Lung (tissue), 12 donors: ENCODE measurements around the gene PPP1CC. TPM values are rescaled to one million over a fixed set of nuclear protein-coding genes. Genes with fewer than 3 reads are reported as not detected.

Source experiments
- ATAC-seq: fragments of 200-7000 bp; cut with Tn5 transposase; one replicate; pipeline ENCODE4 v1.9.1; 2020; ENCODE audit warnings: moderate number of reproducible peaks; ENCODE audit not compliant: insufficient read depth, low FRiP score
- DNase-seq, 3 donors: peaks; one replicate each; pipeline ENCODE4 v3.0.0-alpha.2; 2013 to 2017
- H3K27ac ChIP-seq, 2 donors: one replicate each; pipeline ENCODE4 v1.5.1; 2013; ENCODE audit warnings: mild to moderate bottlenecking in 2 of 2, moderate library complexity in 2 of 2, control low read depth in 1 of 2, inconsistent platforms in 1 of 2, low read depth in 1 of 2, low read length in 1 of 2
- H3K27me3 ChIP-seq, 3 donors: one replicate each; pipeline ENCODE4 v1.5.1; 2013; ENCODE audit warnings: low read length in 2 of 3; ENCODE audit not compliant: control insufficient read depth in 3 of 3, insufficient read depth in 3 of 3
- H3K36me3 ChIP-seq, 4 donors: one replicate each; pipeline ENCODE4 v1.5.1; 2013; ENCODE audit warnings: low read length in 4 of 4, mild to moderate bottlenecking in 1 of 4, moderate library complexity in 1 of 4; ENCODE audit not compliant: control insufficient read depth in 4 of 4, insufficient read depth in 4 of 4
- H3K4me1 ChIP-seq, 5 donors: one replicate each; pipeline ENCODE4 v1.5.1; 2013; ENCODE audit warnings: low read length in 5 of 5, mild to moderate bottlenecking in 2 of 5, moderate library complexity in 1 of 5; ENCODE audit not compliant: control insufficient read depth in 5 of 5, insufficient read depth in 5 of 5
- H3K4me3 ChIP-seq: one replicate; pipeline ENCODE4 v1.5.1; 2013; ENCODE audit warnings: mild to moderate bottlenecking, control low read depth, moderate library complexity
- H3K9ac ChIP-seq, 2 donors: one replicate each; pipeline ENCODE4 v1.5.1; 2013; ENCODE audit warnings: low read length in 2 of 2, control low read depth in 1 of 2; ENCODE audit not compliant: insufficient read depth in 1 of 2
- H3K9me3 ChIP-seq, 4 donors: one replicate each; pipeline ENCODE4 v1.5.1; 2013; ENCODE audit warnings: low read length in 3 of 4, mild to moderate bottlenecking in 1 of 4, moderate library complexity in 1 of 4; ENCODE audit not compliant: control insufficient read depth in 4 of 4, insufficient read depth in 3 of 4
- WGBS, 2 donors: extraction: QIAGEN DNeasy Blood & Tissue Kit; methylation state at CpG; one replicate each; pipeline ENCODE4 v1.1.7; 2013; 5-methylcytosine and 5-hydroxymethylcytosine counted together
- polyA plus RNA-seq, 2 donors: library from polyadenylated mRNA; stranded (reverse); fragments of 200-250 nt; gene quantifications; one replicate each; pipeline ENCODE4 v1.2.1, GENCODE V29; 2013
- total RNA-seq, 2 donors: library from RNA; depleted of rRNA in 1 of 2; stranded (reverse); fragments of >200 nt in 1 of 2; gene quantifications; one replicate each; pipeline ENCODE4 v1.2.1, GENCODE V29; 2014 to 2021
- TF ChIP-seq, protein P1 (sequence below): IDR thresholded peaks from 2 replicates; pipeline ENCODE4 v1.5.1; 2012; ENCODE audit warnings: mild to moderate bottlenecking; ENCODE audit errors: control extremely low read depth, extremely low read depth
- donor health status: control.
- donor health status: control.
- donor health status: Bipolar disorder and iron deficiency.
- donor health status: healthy.
- donor health status: DM: yes; HTN: yes; CAD: no.

The PPP1CC gene
- total and polyA plus RNA-seq, 4 donors: 56.2 to 124 (median 72.3) TPM

DNA sequence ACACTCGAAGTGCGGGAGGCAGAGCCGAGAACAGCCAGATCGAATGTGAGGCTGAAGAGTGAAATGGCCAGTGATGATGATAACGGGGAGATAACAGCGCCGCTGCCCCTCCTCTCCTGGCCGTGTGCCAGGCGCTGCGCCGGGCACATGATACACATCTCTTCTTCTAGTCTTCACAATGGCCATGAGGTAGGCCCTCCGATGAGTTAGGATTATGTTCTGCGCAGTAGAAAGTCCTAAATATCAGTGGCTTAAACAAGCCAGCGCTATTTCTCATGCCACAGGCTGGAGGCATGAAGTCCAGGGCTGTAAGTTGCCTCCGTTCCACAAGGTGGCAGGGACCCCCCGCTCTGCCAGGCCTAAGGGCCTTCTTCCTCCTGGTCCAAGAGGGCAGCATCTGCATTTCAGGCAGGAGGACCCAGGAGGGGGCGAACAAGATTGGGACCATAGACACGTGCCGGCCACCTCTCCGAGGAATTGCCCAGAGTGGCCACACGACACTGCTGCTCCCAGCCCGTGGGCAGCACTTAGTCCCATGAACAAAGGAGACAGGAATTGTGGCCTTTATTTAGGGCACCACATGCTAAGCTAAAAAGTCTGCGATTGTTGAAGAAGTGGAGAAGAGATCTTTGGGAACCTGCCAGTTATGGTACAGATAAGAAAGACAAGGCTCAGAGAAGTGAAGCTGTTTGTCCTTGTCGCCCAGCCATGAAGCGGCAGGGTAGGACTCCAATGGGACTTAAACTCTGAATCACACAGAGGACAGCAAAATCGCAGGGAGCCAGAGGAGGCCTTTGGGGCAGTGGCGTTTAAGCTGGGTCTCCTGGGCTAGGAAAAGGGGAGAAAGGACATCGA, 42.9 kb downstream of the PPP1CC start:
- TF ChIP-seq, protein P1, sequence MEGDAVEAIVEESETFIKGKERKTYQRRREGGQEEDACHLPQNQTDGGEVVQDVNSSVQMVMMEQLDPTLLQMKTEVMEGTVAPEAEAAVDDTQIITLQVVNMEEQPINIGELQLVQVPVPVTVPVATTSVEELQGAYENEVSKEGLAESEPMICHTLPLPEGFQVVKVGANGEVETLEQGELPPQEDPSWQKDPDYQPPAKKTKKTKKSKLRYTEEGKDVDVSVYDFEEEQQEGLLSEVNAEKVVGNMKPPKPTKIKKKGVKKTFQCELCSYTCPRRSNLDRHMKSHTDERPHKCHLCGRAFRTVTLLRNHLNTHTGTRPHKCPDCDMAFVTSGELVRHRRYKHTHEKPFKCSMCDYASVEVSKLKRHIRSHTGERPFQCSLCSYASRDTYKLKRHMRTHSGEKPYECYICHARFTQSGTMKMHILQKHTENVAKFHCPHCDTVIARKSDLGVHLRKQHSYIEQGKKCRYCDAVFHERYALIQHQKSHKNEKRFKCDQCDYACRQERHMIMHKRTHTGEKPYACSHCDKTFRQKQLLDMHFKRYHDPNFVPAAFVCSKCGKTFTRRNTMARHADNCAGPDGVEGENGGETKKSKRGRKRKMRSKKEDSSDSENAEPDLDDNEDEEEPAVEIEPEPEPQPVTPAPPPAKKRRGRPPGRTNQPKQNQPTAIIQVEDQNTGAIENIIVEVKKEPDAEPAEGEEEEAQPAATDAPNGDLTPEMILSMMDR: no peak
- ATAC-seq (no peak), DNase-seq (peak; percentile 55 to 61 (median 60))
- H3K27me3 ChIP-seq: no peaks in the 10 kb centered on the region
- H3K9me3 ChIP-seq: no peaks in the 10 kb centered on the region
- no peak overlapping the region for H3K9ac ChIP-seq
- no peak overlapping the region for H3K27ac ChIP-seq
- H3K36me3 ChIP-seq: no peaks in the 10 kb centered on the region
- 82 to 92% methylated on average over 28 of the region's 28 CpGs for WGBS, 2 donors
- no peak overlapping the region for H3K4me3 ChIP-seq
- peaks cover 0 to 17% (median 6%) of the 10 kb centered on the region in 5 donors for H3K4me1 ChIP-seq

DNA sequence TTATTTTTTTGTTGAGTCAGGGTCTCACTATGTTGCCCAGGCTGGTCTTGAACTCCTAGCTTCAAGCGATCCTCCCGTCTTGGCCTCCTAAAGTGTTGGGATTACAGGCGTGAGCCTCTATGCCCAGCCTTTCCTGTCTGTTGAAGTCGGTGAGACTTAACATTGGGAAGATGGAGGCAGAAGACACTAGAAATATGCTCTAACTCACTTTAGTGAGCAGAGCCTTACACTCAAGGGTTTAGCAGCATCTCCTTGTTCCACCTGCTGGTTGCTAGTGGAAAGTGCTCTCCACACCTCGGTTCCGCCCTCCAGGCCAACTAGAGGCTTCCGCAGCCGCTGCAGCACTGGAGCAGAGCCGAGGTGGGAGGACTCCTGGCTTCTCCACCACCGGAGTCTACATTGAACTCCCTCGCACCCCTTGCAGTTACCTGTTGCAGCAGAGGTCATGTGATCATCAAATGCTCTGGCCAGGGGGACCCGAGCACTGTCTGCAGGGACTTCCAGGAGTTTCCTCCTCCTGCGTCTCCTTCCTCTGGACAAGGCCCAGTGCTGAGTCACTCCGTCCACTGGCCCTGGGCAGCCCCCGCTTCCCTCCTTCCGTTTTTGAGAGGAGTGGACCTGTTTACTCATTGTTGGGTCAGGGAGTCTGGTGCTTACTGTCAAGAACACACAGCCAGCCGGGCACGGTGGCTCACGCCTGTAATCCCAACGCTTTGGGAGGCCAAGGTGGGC, 44.4 kb downstream of the PPP1CC start:
- TF ChIP-seq, protein P1: peak; percentile 57
- WGBS, 2 donors: 26% methylated on average over 20 of the region's 20 CpGs
- peak; percentile 77 for ATAC-seq
- Histone ChIP-seq H3K27ac (peak overlapping the region in 1 of 2 donors; percentile 20), H3K9me3 (no peaks in the 10 kb centered on the region), H3K27me3 (no peaks in the 10 kb centered on the region), H3K36me3 (no peaks in the 10 kb centered on the region), H3K9ac (no peak overlapping the region), H3K4me3 (no peak overlapping the region), H3K4me1 (peaks cover 0 to 29% (median 6%) of the 10 kb centered on the region in 5 donors)
- peak; percentile 58 to 68 (median 62) for DNase-seq

DNA sequence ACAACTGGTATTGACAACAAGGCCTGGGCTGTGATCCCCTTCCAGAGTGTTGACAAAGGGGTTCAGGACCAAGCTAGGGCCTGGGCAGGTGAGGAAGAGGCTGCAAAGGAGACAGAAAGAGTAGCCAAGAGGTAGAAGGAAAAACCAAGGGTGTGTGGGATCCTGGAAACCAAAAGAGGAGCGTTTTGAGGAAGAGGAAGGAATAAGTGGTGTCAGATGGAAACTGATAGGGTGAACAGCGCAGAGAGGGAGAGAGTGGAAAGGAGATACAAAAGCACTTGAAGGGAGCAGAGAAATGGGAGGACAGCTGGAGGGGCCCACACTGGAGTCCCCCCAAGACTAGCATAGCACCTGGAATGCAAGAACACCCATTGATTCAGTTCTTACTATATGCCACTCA, 45.5 kb downstream of the PPP1CC start:
- Histone ChIP-seq H3K27ac (no peak overlapping the region), H3K4me1 (peaks cover 0 to 30% (median 6%) of the 10 kb centered on the region in 5 donors), H3K27me3 (no peaks in the 10 kb centered on the region), H3K9me3 (no peaks in the 10 kb centered on the region), H3K9ac (no peak overlapping the region), H3K4me3 (no peak overlapping the region), H3K36me3 (no peaks in the 10 kb centered on the region)
- ATAC-seq (no peak), DNase-seq (no peak)
- TF ChIP-seq, protein P1: no peak
- WGBS, 2 donors: 52 to 69% methylated on average over 2 of the region's 2 CpGs
